Activated effector memory CD4-positive, alpha-beta T cell treated with anti-CD3 and anti-CD28 coated beads, Interleukin-2, amount 50 U/mL, for 16 hours (primary cell): ENCODE results near the gene ANKH.
A peak's percentile ranks its signal among the peaks of the same experiment; 100 is the strongest.
"Not testable (repeated sequence)": the region's sequence is repeated elsewhere in the genome, so short reads cannot be mapped to it uniquely, and the experiment has no call there.

Experiments
- DNase-seq: peaks from one replicate; pipeline ENCODE4 v3.0.0-alpha.2; 2020

Gene ANKH

GRCh38 chr5:14871214-14872069 is at the start of gene ANKH:
TSS of gene ANKH (minus strand) at chr5:14871778. CDS start at chr5:14871447, 331 bp downstream.
- DNase-seq = peak; percentile 95

- no peak for DNase-seq
These were observed 48.5 kb upstream of the ANKH start for GRCh38 chr5:14920121-14920520.

GRCh38 chr5:14919106-14919505 is 47.5 kb upstream of the ANKH start:
- DNase-seq = not testable (repeated sequence)

- no peak for DNase-seq
These were observed 46.1 kb upstream of the ANKH start for GRCh38 chr5:14917719-14918118.

GRCh38 chr5:14915291-14915952 is 43.8 kb upstream of the ANKH start:
- DNase-seq = no peak

- no peak for DNase-seq
These were observed 43.2 kb upstream of the ANKH start for GRCh38 chr5:14914623-14915260.

- DNase-seq = no peak
These were observed 42.6 kb upstream of the ANKH start for GRCh38 chr5:14914193-14914592.

GRCh38 chr5:14913096-14913495 is 41.5 kb upstream of the ANKH start:
- no peak for DNase-seq

GRCh38 chr5:14912206-14912605 is 40.6 kb upstream of the ANKH start:
- no peak for DNase-seq

- no peak for DNase-seq
These were observed 37.8 kb upstream of the ANKH start for GRCh38 chr5:14909369-14909768.

GRCh38 chr5:14908172-14908571 is 36.6 kb upstream of the ANKH start:
- no peak for DNase-seq

GRCh38 chr5:14906628-14907027 is 35.0 kb upstream of the ANKH start:
- DNase-seq = no peak

GRCh38 chr5:14902826-14903560 is 31.4 kb upstream of the ANKH start:
- DNase-seq = no peak

GRCh38 chr5:14901462-14902051 is 30.0 kb upstream of the ANKH start:
- DNase-seq = no peak

- DNase-seq = no peak
These were observed 29.3 kb upstream of the ANKH start for GRCh38 chr5:14900693-14901461.

- no peak for DNase-seq
These were observed 24.6 kb upstream of the ANKH start for GRCh38 chr5:14896131-14896530.

GRCh38 chr5:14895301-14895700 is 23.7 kb upstream of the ANKH start:
- no peak for DNase-seq

- DNase-seq = no peak
These were observed 23.2 kb upstream of the ANKH start for GRCh38 chr5:14894748-14895147.

GRCh38 chr5:14893381-14893780 is 21.8 kb upstream of the ANKH start:
- DNase-seq = no peak

GRCh38 chr5:14890846-14891245 is 19.3 kb upstream of the ANKH start:
- DNase-seq = no peak

- DNase-seq = no peak
These were observed 12.6 kb upstream of the ANKH start for GRCh38 chr5:14884062-14884612.
